K562 (cell line): ENCODE measurements around the gene WWOX. TPM values are rescaled to one million over a fixed set of nuclear protein-coding genes. Genes with fewer than 3 reads are reported as not detected.

Experiments used
- ARID1B ChIP-seq: fragments of 450-650 bp; IDR thresholded peaks from 2 replicates; pipeline ENCODE4 v1.6.1; 2016; ENCODE audit warnings: antibody characterized with exemption, mild to moderate bottlenecking, inconsistent platforms
- CBFA2T3 ChIP-seq: fragments of 450-650 bp; IDR thresholded peaks from 2 replicates; pipeline ENCODE4 v1.6.1; 2017
- CXXC5 ChIP-seq: fragments of 250-450 bp; sonication (Bioruptor Pico); IDR thresholded peaks from 2 replicates; pipeline ENCODE4 v1.8.0; 2022; ENCODE audit warnings: inconsistent platforms, mild to moderate bottlenecking, moderate library complexity
- ESRRB ChIP-seq: fragments of 250-450 bp; sonication (Bioruptor Pico); IDR thresholded peaks from 2 replicates; pipeline ENCODE4 v1.5.0; 2020; ENCODE audit warnings: mild to moderate bottlenecking, moderate library complexity, borderline replicate concordance
- MXI1 ChIP-seq: IDR thresholded peaks from 2 replicates; pipeline ENCODE4 v1.6.1; 2011; ENCODE audit warnings: low read depth, mild to moderate bottlenecking, improper control_type of control experiment, low read length
- MYBL2 ChIP-seq, 2 experiments: fragments of 450-650 bp in 1 of 2; sonication (generic) in 1 of 2; formaldehyde crosslinking in 1 of 2; IDR thresholded peaks; 2 replicates each; pipeline versions ENCODE4 v1.6.1 to v1.8.1; 2017 to 2022; ENCODE audit warnings: borderline replicate concordance in 1 of 2, inconsistent platforms in 1 of 2, low read depth in 1 of 2, mild to moderate bottlenecking in 1 of 2, missing genetic modification reagents in 1 of 2, moderate library complexity in 1 of 2
- MYC ChIP-seq, 2 experiments: fragments of 250-450 bp in 1 of 2; sonication (Bioruptor Pico) in 1 of 2; IDR thresholded peaks; 2 replicates each; pipeline versions ENCODE4 v1.5.1 to v1.6.1; 2012 to 2021; ENCODE audit warnings: low read depth in 2 of 2, borderline replicate concordance in 1 of 2, improper control_type of control experiment in 1 of 2, low read length in 1 of 2, mild to moderate bottlenecking in 1 of 2, moderate library complexity in 1 of 2
- NUFIP1 ChIP-seq: fragments of 450-650 bp; IDR thresholded peaks from 2 replicates; pipeline ENCODE4 v1.6.1; 2018; ENCODE audit not compliant: partially characterized antibody
- PHF20 ChIP-seq: fragments of 450-650 bp; IDR thresholded peaks from 2 replicates; pipeline ENCODE4 v1.6.1; 2018; ENCODE audit not compliant: partially characterized antibody
- SLC30A9 ChIP-seq: fragments of 250-450 bp; sonication (Bioruptor Pico); IDR thresholded peaks from 2 replicates; pipeline ENCODE4 v1.8.0; 2022; ENCODE audit warnings: mild to moderate bottlenecking, moderate library complexity
- SNIP1 ChIP-seq: fragments of 450-650 bp; IDR thresholded peaks from 2 replicates; pipeline ENCODE4 v1.7.1; 2017; ENCODE audit warnings: low read depth, mild to moderate bottlenecking
- ZFX ChIP-seq: sonication (generic); formaldehyde crosslinking; IDR thresholded peaks from 2 replicates; pipeline ENCODE4 v1.8.0; 2022; ENCODE audit warnings: mild to moderate bottlenecking, missing genetic modification reagents, moderate library complexity
- ZNF766 ChIP-seq: fragments of 200-800 bp; sonication (Bioruptor generic); conservative IDR thresholded peaks from 2 replicates; pipeline ENCODE4 v1.6.1; 2016; ENCODE audit warnings: missing genetic modification characterization, missing compliant biosample characterization
- polyA plus RNA-seq, 8 experiments: library from polyadenylated mRNA; depleted of rRNA in 4 of 8; stranded (reverse) in 5 of 8; unstranded in 3 of 8; fragments of >200 nt; fragmentation: Nextera tagmentation in 2 of 8; fragmentation: Illumina TruSeq in 1 of 8; extraction: Ambion mirVana in 2 of 8; extraction: Trizol in 1 of 8; gene quantifications; 2 replicates each; pipeline versions ENCODE4 v1.2.1 to v1.2.3, GENCODE V29; 2011 to 2014; ENCODE audit warnings: inconsistent platforms in 1 of 8, missing spikeins in 1 of 8
- total RNA-seq, 7 experiments: library from RNA; depleted of rRNA in 6 of 7; stranded (reverse); fragments of >200 nt in 6 of 7; fragmentation: Illumina TruSeq in 2 of 7; extraction: Trizol in 2 of 7; gene quantifications; 2 replicates each; pipeline versions ENCODE4 v1.2.1 to v1.2.3, GENCODE V29; 2011 to 2021; ENCODE audit warnings: low replicate concordance in 1 of 7
- TF ChIP-seq, protein P1 (sequence below), 3 experiments: IDR thresholded peaks in 2 of 3; conservative IDR thresholded peaks in 1 of 3; 2 replicates each; pipeline ENCODE4 v1.5.1; 2011 to 2012; ENCODE audit warnings: low read length in 3 of 3, mild to moderate bottlenecking in 3 of 3, control low read depth in 2 of 3, improper control_type of control experiment in 1 of 3, inconsistent platforms in 1 of 3, low read depth in 1 of 3, mixed read lengths in 1 of 3, moderate library complexity in 1 of 3; ENCODE audit not compliant: insufficient read depth in 2 of 3
- TF ChIP-seq, protein P2 (sequence below): sonication (generic); formaldehyde crosslinking; IDR thresholded peaks from 2 replicates; pipeline ENCODE4 v1.8.1; 2023; ENCODE audit warnings: mild to moderate bottlenecking, missing genetic modification reagents
- TF ChIP-seq, protein P3 (sequence below): fragments of 450-650 bp; IDR thresholded peaks from 2 replicates; pipeline ENCODE4 v1.6.1; 2016; ENCODE audit warnings: mild to moderate bottlenecking
- TF ChIP-seq, protein P4 (sequence below): sonication (generic); formaldehyde crosslinking; IDR thresholded peaks from 2 replicates; pipeline ENCODE4 v1.8.0; 2022; ENCODE audit warnings: mild to moderate bottlenecking, missing genetic modification reagents, borderline replicate concordance

Gene WWOX
- total and polyA plus RNA-seq, 9 of the 15 experiments (the other 6 are each of a cell fraction or from before 2014, with no cell fraction given), result 1.6 to 22.7 (median 8.1) TPM

DNA sequence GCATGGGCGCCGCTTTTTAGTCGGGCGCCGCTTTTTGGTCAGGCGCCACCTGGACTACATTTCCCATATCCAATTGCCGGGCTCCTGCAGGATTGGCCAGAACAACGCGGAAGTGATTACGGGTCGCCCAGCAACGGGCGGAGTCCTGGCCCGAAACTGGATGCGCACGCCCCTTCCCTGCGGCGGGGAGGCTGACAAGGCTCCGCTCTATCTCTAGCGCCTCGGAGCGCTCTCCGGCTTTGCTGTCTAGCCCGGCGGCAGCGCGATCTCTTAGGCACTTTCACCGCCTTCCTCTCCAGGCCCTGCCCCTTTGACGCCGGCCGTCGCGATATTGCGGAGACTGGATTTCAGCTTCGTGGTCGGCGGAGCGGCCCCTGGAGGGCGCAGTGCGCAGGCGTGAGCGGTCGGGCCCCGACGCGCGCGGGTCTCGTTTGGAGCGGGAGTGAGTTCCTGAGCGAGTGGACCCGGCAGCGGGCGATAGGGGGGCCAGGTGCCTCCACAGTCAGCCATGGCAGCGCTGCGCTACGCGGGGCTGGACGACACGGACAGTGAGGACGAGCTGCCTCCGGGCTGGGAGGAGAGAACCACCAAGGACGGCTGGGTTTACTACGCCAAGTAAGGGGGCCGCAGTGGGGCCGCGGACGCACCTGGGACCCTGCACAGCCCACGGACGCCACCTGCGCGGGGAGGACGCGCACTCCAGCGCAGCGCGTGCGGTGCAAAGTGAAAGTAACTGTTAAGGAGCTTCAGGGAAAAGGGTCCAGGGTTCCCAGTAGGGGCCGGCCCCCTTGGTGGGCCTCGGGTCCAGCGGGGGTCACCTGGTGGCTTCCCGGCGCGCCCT is at the start of gene WWOX (continued):
- no peak for TF ChIP-seq SNIP1
- TF ChIP-seq, protein P1, sequence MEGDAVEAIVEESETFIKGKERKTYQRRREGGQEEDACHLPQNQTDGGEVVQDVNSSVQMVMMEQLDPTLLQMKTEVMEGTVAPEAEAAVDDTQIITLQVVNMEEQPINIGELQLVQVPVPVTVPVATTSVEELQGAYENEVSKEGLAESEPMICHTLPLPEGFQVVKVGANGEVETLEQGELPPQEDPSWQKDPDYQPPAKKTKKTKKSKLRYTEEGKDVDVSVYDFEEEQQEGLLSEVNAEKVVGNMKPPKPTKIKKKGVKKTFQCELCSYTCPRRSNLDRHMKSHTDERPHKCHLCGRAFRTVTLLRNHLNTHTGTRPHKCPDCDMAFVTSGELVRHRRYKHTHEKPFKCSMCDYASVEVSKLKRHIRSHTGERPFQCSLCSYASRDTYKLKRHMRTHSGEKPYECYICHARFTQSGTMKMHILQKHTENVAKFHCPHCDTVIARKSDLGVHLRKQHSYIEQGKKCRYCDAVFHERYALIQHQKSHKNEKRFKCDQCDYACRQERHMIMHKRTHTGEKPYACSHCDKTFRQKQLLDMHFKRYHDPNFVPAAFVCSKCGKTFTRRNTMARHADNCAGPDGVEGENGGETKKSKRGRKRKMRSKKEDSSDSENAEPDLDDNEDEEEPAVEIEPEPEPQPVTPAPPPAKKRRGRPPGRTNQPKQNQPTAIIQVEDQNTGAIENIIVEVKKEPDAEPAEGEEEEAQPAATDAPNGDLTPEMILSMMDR (IDR thresholded peaks at IDR 0.05 in 2 of 3, conservative IDR thresholded peaks at IDR 0.05 in 1 of 3; ENCODE audit: insufficient read depth in 2 of 3, low read depth in 1 of 3, low read length in 3 of 3), result peak; percentile 15 to 91 (median 78); a peak in 4 of 6 replicates
- TF ChIP-seq ARID1B, result peak; percentile 43; the same call in 1 of the 2 replicates
- no peak for TF ChIP-seq MYBL2 (IDR thresholded peaks at IDR 0.05; ENCODE audit: low read depth)
- TF ChIP-seq MYBL2 (CRISPR knock-in tag; IDR thresholded peaks at IDR 0.05; ENCODE audit: borderline replicate concordance), result no peak
- TF ChIP-seq, protein P2, sequence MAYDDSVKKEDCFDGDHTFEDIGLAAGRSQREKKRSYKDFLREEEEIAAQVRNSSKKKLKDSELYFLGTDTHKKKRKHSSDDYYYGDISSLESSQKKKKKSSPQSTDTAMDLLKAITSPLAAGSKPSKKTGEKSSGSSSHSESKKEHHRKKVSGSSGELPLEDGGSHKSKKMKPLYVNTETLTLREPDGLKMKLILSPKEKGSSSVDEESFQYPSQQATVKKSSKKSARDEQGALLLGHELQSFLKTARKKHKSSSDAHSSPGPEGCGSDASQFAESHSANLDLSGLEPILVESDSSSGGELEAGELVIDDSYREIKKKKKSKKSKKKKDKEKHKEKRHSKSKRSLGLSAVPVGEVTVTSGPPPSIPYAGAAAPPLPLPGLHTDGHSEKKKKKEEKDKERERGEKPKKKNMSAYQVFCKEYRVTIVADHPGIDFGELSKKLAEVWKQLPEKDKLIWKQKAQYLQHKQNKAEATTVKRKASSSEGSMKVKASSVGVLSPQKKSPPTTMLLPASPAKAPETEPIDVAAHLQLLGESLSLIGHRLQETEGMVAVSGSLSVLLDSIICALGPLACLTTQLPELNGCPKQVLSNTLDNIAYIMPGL (CRISPR knock-in tag), result no peak; the same call in 1 of the 2 replicates
- TF ChIP-seq, protein P3, sequence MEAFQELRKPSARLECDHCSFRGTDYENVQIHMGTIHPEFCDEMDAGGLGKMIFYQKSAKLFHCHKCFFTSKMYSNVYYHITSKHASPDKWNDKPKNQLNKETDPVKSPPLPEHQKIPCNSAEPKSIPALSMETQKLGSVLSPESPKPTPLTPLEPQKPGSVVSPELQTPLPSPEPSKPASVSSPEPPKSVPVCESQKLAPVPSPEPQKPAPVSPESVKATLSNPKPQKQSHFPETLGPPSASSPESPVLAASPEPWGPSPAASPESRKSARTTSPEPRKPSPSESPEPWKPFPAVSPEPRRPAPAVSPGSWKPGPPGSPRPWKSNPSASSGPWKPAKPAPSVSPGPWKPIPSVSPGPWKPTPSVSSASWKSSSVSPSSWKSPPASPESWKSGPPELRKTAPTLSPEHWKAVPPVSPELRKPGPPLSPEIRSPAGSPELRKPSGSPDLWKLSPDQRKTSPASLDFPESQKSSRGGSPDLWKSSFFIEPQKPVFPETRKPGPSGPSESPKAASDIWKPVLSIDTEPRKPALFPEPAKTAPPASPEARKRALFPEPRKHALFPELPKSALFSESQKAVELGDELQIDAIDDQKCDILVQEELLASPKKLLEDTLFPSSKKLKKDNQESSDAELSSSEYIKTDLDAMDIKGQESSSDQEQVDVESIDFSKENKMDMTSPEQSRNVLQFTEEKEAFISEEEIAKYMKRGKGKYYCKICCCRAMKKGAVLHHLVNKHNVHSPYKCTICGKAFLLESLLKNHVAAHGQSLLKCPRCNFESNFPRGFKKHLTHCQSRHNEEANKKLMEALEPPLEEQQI, result peak; percentile 51; the same call in 1 of the 2 replicates
- TF ChIP-seq, protein P4, sequence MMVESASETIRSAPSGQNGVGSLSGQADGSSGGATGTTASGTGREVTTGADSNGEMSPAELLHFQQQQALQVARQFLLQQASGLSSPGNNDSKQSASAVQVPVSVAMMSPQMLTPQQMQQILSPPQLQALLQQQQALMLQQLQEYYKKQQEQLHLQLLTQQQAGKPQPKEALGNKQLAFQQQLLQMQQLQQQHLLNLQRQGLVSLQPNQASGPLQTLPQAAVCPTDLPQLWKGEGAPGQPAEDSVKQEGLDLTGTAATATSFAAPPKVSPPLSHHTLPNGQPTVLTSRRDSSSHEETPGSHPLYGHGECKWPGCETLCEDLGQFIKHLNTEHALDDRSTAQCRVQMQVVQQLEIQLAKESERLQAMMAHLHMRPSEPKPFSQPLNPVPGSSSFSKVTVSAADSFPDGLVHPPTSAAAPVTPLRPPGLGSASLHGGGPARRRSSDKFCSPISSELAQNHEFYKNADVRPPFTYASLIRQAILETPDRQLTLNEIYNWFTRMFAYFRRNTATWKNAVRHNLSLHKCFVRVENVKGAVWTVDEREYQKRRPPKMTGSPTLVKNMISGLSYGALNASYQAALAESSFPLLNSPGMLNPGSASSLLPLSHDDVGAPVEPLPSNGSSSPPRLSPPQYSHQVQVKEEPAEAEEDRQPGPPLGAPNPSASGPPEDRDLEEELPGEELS (CRISPR knock-in tag), result 0 out of 2 replicates have a peak, but pooled peaks have one; percentile 37
- 0 out of 2 replicates have a peak, but pooled peaks have one; percentile 41 for TF ChIP-seq SLC30A9 (CRISPR knock-in tag)
- TF ChIP-seq ESRRB, result no peak
- TF ChIP-seq MYC (IDR thresholded peaks at IDR 0.05; ENCODE audit: low read depth, low read length), result peak; percentile 67; the same call in 1 of the 2 replicates
- no peak for TF ChIP-seq MYC (CRISPR knock-in tag; IDR thresholded peaks at IDR 0.05; ENCODE audit: borderline replicate concordance, low read depth)
- 0 out of 2 replicates have a peak, but pooled peaks have one; percentile 4 for TF ChIP-seq CBFA2T3
- TF ChIP-seq NUFIP1, result peak; percentile 99
- peak; percentile 47 for TF ChIP-seq PHF20
- TF ChIP-seq MXI1, result peak; percentile 76
- peak; percentile 98 for TF ChIP-seq CXXC5
- peak; percentile 82 for TF ChIP-seq ZFX
- no peak for TF ChIP-seq ZNF766 (CRISPR knock-in tag)
